Stimulated activated CD8-positive, alpha-beta memory T cell treated with anti-CD3 and anti-CD28 coated beads, Interleukin-4, amount 100 ng/mL, for 24 hours (primary cell): Measurements from ENCODE around the gene LPP.

Experiments used
- DNase-seq: peaks from one replicate; pipeline ENCODE4 v3.0.0-alpha.2; 2020; ENCODE audit warnings: low read depth

Gene LPP

GRCh38 chr3:188253123-188253793 is 99.3 kb downstream of the LPP start:
- no peak for DNase-seq

- DNase-seq: no peak
These were observed 100.0 kb downstream of the LPP start for GRCh38 chr3:188253800-188254452.

DNA sequence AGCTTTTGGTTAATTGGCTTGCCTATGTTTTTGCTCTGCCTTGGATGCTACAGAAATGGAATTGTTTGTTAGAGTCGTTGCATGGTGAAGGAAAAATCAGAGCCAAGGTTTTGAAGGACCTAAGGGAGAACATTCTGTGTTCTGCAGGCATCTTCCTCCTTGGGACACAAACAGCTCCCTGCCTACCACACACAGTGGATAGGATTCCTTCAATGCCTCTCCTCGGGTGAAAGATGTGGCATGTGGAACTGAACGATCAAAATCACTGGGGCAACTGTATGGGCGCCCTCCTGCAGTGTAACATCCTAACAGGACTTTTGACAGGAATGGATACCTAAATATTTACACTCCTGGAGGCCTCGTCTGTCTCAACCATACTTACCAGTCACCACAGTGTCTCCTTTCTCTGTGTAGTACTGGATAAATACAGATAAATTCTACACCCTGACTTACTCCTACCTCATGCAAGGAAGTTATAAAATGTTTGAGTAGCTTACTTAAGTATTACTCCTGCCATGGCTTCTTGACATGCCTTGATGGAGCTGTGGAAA is 100.6 kb downstream of the LPP start:
- no peak for DNase-seq

- DNase-seq: no peak
These were observed 101.2 kb downstream of the LPP start for GRCh38 chr3:188255190-188255589.

DNA sequence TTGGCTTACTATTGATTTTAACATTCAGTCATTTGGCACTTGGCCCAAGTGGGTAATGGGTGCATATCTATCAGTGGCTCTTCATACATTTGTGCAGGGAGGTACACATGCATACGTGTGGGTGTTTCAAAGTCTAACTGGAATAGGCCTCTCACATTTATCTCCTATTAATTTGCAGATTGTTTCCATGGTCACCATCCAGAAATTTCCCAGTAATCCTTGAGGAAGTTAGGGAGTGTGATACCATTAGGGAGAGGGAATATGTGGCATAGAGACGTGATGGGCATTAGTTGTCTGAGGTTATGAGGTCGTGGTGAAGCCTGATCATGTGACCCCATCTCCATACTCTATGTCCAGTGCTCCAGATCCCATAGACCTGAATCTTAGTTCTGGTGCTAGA is 102.8 kb downstream of the LPP start:
- no peak for DNase-seq

- no peak for DNase-seq
These were observed 103.5 kb downstream of the LPP start for GRCh38 chr3:188257384-188258026.

- DNase-seq: no peak
These were observed 105.2 kb downstream of the LPP start for GRCh38 chr3:188259191-188259590.

GRCh38 chr3:188259596-188259995 is 105.6 kb downstream of the LPP start:
- no peak for DNase-seq

DNA sequence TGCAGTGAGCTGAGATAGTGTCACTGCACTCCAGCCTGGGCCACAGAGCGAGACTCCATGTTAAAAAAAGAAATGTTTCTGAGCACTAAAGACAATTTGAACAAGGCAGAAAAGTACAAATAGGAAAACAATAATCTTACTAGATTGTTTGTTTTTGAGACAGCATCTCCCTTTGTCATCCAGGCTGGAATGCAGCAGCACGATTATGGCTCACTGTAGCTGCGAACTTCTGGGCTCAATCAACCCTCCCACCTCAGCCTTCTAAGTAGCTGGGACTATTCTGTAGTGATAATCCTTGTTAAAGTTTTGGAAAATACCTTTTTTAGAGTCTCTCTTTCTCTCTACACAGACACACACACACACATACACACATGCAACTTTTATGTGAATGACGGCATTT is 107.1 kb downstream of the LPP start:
- no peak for DNase-seq

DNA sequence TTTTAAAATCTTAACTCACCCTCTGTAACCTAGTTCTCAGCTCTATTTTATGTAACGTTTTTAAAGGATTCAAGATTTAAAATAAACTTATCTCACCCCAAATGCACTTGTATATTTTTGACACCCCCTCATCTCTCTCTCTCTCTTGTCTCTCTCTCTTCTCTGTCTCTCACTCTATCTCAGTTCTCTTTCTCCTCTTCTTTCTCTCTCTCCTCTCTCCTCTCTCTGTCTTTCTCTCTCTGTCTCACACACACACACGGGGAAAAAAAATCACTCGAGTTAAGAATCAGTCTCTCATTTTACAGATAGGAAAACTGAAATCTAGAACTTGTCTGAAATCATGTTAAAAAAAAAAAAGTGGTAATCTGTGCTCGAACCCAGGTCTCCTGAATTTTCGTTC is 108.5 kb downstream of the LPP start:
- DNase-seq: no peak

- no peak for DNase-seq
These were observed 109.1 kb downstream of the LPP start for GRCh38 chr3:188262913-188263683.

- DNase-seq: no peak
These were observed 110.6 kb downstream of the LPP start for GRCh38 chr3:188264226-188265207.

- DNase-seq: no peak
These were observed 112.8 kb downstream of the LPP start for GRCh38 chr3:188266562-188267274.

- DNase-seq: no peak
These were observed 113.9 kb downstream of the LPP start for GRCh38 chr3:188267790-188268335.

DNA sequence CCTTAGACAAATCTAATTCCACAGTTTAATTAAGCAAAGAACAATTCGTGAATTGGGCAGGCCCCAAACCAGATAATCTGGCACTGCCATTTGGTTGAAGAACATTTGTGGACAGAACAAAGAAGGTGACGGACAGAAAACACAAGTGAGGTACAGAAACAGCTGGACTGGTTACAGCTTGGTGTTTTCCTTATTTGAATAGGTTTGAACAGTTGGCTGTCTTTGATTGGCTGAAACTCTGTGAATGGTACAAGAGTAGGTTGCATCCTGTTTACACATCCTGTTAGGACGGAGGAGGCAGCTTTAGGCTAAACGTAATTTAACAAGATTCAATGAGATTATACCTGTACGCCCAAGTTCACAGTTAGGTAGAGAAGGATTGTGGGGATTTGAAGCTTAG is 114.4 kb downstream of the LPP start:
- DNase-seq: no peak

DNA sequence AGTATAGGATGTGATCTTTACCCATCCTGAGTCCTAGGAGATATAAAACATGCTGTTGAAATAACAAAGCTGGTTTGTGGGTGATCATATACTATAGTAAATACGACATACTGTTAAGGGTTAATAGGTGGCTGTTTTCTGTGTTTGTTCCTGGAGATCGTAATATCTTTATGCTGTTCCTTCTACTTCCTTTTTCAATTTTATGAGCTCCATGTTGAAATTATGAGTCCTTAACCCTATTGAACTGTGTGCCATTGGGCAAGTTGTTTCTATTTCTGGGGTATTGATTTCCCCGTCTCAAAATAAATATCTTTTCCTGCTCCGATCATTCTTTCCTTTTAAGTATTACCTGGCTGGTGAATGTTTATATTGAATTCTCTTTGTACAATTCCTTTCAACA is 115.1 kb downstream of the LPP start:
- DNase-seq: no peak

DNA sequence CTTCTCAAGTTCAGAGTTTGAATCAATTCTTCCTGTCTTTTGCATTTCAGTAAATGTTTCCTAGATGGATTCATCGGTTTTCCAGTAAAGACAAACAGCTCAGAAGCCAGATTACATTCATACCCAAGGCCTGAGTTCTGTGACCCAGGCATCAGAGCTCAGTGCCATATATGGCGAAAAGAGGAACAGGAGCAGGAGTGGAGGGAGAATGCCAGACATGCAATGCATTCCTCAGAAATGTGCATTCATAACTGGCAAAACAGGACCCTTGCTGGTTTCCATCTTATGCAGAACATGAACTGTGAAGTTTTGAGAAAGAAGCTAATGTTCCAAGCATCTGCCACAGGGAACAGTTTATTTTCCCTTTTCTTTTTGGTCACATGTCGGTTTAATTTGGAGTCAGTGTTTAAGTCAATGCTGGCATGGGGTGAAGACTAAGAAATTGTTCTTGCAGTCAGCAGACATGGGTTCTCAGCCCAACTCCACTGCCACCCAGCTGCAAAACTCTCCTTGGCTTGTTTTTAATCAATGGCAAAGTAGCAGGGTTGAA is 116.5 kb downstream of the LPP start:
- no peak for DNase-seq

DNA sequence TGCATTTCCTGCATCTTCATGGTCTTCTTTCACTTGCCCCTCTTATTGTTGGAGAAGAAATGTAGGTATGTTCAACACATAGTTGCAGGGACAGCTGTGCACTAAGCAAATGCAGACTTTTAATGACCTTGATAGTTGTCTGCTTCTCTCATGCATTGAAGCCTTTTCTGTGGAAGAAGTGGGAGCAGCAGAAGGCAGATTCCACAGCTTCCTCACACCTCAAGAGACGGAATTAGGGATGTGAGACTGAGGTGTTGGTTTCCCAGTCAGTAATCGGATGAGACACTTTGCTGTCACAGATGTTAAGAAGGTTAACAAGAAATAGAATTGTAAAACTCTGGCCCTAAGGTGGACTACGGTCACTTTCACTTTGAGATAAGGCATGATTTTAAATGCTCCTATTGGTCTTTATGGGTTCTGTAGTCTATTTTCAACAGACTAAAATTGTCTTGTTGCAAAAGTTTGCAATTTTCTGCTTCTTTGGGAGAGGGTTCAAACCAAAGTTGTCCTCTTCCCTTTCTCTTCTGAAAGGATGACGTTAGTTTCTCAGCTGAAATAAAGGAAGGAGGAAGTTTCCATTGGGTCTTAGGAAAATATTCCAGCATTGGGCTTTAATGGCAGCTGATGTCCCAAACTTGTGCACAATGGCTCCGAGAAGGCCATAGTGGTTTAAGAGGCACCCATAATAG is 117.4 kb downstream of the LPP start:
- DNase-seq: no peak
